ENCODE results near the gene ELK4. TPM values are rescaled to one million over a fixed set of nuclear protein-coding genes. Genes with fewer than 3 reads are reported as not detected.

The ELK4 gene
- total RNA-seq, 4 donors from 2014 or later = 22.4 to 29.7 (median 26.2) TPM

DNA sequence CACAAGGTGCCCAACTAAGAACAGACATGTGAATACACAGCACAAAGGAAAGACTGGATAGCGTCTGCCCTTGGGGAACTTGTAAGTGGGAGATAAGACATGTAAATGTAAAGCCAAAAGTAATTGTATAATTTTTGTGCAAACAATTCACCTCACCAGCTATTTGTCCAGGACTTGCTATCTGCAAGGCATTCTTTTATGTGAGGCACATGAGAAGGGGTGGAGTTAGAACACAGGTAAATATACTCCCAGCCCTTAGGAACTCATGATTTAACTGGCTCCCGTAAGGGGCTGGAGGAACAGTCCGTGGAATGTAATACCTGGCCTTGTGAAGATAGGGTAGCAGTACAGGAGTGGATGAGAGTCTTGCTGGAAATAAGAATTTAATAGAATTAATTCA is 66.0 kb downstream of the ELK4 start:
- H3K9me3 ChIP-seq = peaks cover 0 to 19% (median 0%) of the 10 kb centered on the region in 4 donors
- peaks cover 0 to 58% of the 10 kb centered on the region in 2 donors for H3K27me3 ChIP-seq
- peaks cover 0 to 17% (median 0%) of the 10 kb centered on the region in 4 donors for H3K4me1 ChIP-seq
- no peak for DNase-seq (ENCODE audit: low spot score in 2 of 2)
- no peak for TF ChIP-seq POLR2A (IDR thresholded peaks at IDR 0.05)
- TF ChIP-seq EP300 (IDR thresholded peaks at IDR 0.05) = no peak
- no peak for TF ChIP-seq CTCF (IDR thresholded peaks at IDR 0.05)
- no peak overlapping the region for H3K27ac ChIP-seq
- 78 to 79% methylated on average over 3 of the region's 3 CpGs for WGBS, 2 donors
- H3K4me3 ChIP-seq = no peak overlapping the region
- H3K36me3 ChIP-seq = no peaks in the 10 kb centered on the region

DNA sequence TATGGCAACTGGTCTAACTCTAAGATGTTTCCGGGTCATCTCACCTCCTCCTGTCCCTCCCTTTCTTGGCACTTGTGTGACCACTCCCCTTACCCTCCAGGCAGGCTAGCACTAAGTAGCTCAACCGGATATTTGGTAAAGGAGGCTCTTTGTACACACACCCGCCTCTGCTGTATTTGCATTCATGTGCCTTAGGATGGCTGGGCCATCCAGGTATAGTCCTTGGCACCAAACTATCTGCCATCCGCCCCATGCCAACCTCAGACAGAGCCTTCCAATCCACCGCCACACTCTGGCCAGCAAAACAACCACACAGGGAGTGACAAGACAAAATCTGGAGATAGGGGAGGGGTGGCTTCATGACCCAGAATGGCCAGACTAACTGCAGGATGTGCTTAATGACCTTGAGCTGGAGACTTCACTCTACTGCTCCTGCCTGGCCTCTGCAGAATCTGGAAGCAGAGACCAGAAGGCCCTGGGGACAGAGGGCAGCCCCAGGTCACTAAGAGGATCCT is 67.8 kb downstream of the ELK4 start:
- Histone ChIP-seq H3K27me3 (peaks cover 0 to 41% of the 10 kb centered on the region in 2 donors), H3K9me3 (peaks cover 0 to 23% (median 1%) of the 10 kb centered on the region in 4 donors), H3K36me3 (no peaks in the 10 kb centered on the region), H3K4me1 (peaks cover 0 to 10% (median 0%) of the 10 kb centered on the region in 4 donors), H3K27ac (no peak overlapping the region), H3K4me3 (no peak overlapping the region)
- no peak for DNase-seq (ENCODE audit: low spot score in 2 of 2)
- WGBS, 2 donors = 33 to 54% methylated on average over 5 of the region's 5 CpGs
- TF ChIP-seq CTCF (IDR thresholded peaks at IDR 0.05) (no peak), EP300 (IDR thresholded peaks at IDR 0.05) (no peak), POLR2A (IDR thresholded peaks at IDR 0.05) (no peak)

DNA sequence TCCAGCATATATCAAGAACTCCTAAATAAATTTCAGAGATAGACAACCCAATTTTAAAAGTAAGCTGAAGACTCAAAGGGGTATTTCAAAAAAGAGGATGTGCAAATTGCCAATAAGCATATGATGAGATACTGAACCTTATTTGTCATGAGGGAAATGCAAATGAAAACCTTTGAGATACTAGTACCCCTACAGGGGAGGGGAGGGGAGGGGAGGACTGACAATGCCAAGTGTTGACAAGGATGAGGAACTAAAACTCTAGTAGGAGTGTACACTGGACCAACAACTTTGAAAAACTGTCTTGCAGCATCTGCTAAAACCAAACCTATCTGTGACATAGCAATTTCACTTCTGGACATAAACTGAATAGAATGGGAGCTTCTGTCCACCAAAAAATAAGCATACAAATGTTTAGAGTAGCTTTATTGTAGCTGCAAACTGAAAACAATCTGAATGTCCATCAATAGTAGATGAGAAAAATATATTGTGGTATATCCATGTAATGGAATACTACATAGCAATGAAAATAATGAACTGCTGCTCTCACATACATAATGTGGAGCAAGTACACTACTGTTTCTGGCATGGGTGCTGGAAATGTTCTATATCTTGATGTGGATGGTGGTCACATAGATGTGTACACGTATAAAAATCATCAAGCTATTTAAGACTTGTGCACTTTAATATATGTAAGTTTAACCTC is 70.2 kb downstream of the ELK4 start:
- H3K9me3 ChIP-seq = peaks cover 0 to 23% (median 1%) of the 10 kb centered on the region in 4 donors
- peaks cover 0 to 25% of the 10 kb centered on the region in 2 donors for H3K27me3 ChIP-seq
- no peak for DNase-seq (ENCODE audit: low spot score in 2 of 2)
- H3K4me1 ChIP-seq = no peaks in the 10 kb centered on the region
- no peaks in the 10 kb centered on the region for H3K36me3 ChIP-seq
- no peak overlapping the region for H3K4me3 ChIP-seq
- TF ChIP-seq CTCF (IDR thresholded peaks at IDR 0.05) = no peak
- TF ChIP-seq EP300 (IDR thresholded peaks at IDR 0.05) = no peak
- TF ChIP-seq POLR2A (IDR thresholded peaks at IDR 0.05) = no peak
- WGBS, 2 donors = 93 to 97% methylated on average over 1 of the region's 1 CpG
- no peak overlapping the region for H3K27ac ChIP-seq

Small RNA genes lying within 50 kb of the gene (small RNA-seq; reads per million reads assigned to genes)
- gene RNU2-19P = not detected
- gene RNU6-418P = not detected

Other genes starting within 250 kb of the ELK4 start
- gene LEMD1, start 210.0 kb downstream of the ELK4 start, total RNA-seq = not detected
- under 1 TPM in 1 of 4 donors, not detected in 3; 0.44 TPM for gene BLACAT1, start 176.0 kb downstream of the ELK4 start, total RNA-seq
- gene CDK18, start 127.3 kb downstream of the ELK4 start, total RNA-seq = 10 to 100 TPM in 1 of 4 donors, 1 to 10 TPM in 3; 5.1 to 14.1 (median 7.5) TPM
- 1 to 10 TPM in 2 of 4 donors, under 1 TPM in 2; 0.44 to 2.9 (median 1.3) TPM for gene SLC45A3, start 48.5 kb upstream of the ELK4 start, total RNA-seq
- 100 to 1,000 TPM in 3 of 4 donors, 10 to 100 TPM in 1; 80.1 to 181 (median 115) TPM for gene NUCKS1, start 118.2 kb upstream of the ELK4 start, total RNA-seq
- 10 to 100 TPM; 11.1 to 78.4 (median 14.9) TPM for gene RAB29, start 143.5 kb upstream of the ELK4 start, total RNA-seq
- 10 to 100 TPM; 15.7 to 20.9 (median 18.6) TPM for gene SLC41A1, start 181.2 kb upstream of the ELK4 start, total RNA-seq
- 1 to 10 TPM in 1 of 4 donors, under 1 TPM in 2, not detected in 1; 0.87 to 6.7 (median 0.98) TPM for gene PM20D1, start 218.1 kb upstream of the ELK4 start, total RNA-seq

All from tibial nerve (tissue), 4 donors.